ENCODE measurements around the gene ARL3.

ARL3 gene

GRCh38 chr10:102641880-102642735 is 72.1 kb downstream of the ARL3 start:
- no peak for TF ChIP-seq CTCF (IDR thresholded peaks at IDR 0.05; ENCODE audit: low read depth, low read length)
- H3K4me3 ChIP-seq (ENCODE audit: low read depth, low read length), result peak overlapping the region; percentile 85
- in situ Hi-C loops (cut with HindIII; ENCODE audit: low sequenced_read_pairs), result no loop called here
- peak; percentile 98 for DNase-seq (ENCODE audit: low read depth, low spot score)

- no peak overlapping the region for H3K4me3 ChIP-seq (ENCODE audit: low read depth, low read length)
- no peak for TF ChIP-seq CTCF (IDR thresholded peaks at IDR 0.05; ENCODE audit: low read depth, low read length)
- in situ Hi-C loops (cut with HindIII; ENCODE audit: low sequenced_read_pairs), result no loop called here
- no peak for DNase-seq (ENCODE audit: low read depth, low spot score)
These were observed 72.8 kb downstream of the ARL3 start for GRCh38 chr10:102641402-102641801.

GRCh38 chr10:102639537-102639936 is 74.7 kb downstream of the ARL3 start:
- no peak for TF ChIP-seq CTCF (IDR thresholded peaks at IDR 0.05; ENCODE audit: low read depth, low read length)
- in situ Hi-C loops (cut with HindIII; ENCODE audit: low sequenced_read_pairs), result no loop called here
- H3K4me3 ChIP-seq (ENCODE audit: low read depth, low read length), result no peak overlapping the region
- DNase-seq (ENCODE audit: low read depth, low spot score), result no peak

GRCh38 chr10:102635377-102635776 is 78.8 kb downstream of the ARL3 start:
- no peak for TF ChIP-seq CTCF (IDR thresholded peaks at IDR 0.05; ENCODE audit: low read depth, low read length)
- no peak overlapping the region for H3K4me3 ChIP-seq (ENCODE audit: low read depth, low read length)
- in situ Hi-C loops (cut with HindIII; ENCODE audit: low sequenced_read_pairs), result no loop called here
- no peak for DNase-seq (ENCODE audit: low read depth, low spot score)

GRCh38 chr10:102634686-102635085 is 79.5 kb downstream of the ARL3 start:
- no peak for DNase-seq (ENCODE audit: low read depth, low spot score)
- in situ Hi-C loops (cut with HindIII; ENCODE audit: low sequenced_read_pairs), result no loop called here
- TF ChIP-seq CTCF (IDR thresholded peaks at IDR 0.05; ENCODE audit: low read depth, low read length), result no peak
- no peak overlapping the region for H3K4me3 ChIP-seq (ENCODE audit: low read depth, low read length)

- in situ Hi-C loops (cut with HindIII; ENCODE audit: low sequenced_read_pairs), result no loop called here
- no peak for TF ChIP-seq CTCF (IDR thresholded peaks at IDR 0.05; ENCODE audit: low read depth, low read length)
- no peak for DNase-seq (ENCODE audit: low read depth, low spot score)
- no peak overlapping the region for H3K4me3 ChIP-seq (ENCODE audit: low read depth, low read length)
These were observed 80.3 kb downstream of the ARL3 start for GRCh38 chr10:102633848-102634247.

Data from astrocyte of the spinal cord (primary cell).